PC-3 (cell line): Measurements from ENCODE around the gene SHOX. TPM values are rescaled to one million over a fixed set of nuclear protein-coding genes. Genes with fewer than 3 reads are reported as not detected.
"Not testable (repeated sequence)": the region's sequence is repeated elsewhere in the genome, so short reads cannot be mapped to it uniquely, and the experiment has no call there.

Experiments
- ATAC-seq: fragments of 200-7000 bp; cut with Tn5 transposase; 2 replicates; pipeline ENCODE4 v1.9.1; 2020; ENCODE audit warnings: mild to moderate bottlenecking, moderate library complexity
- BruUV-seq: library from RNA; stranded (reverse); fragments of 400-500 nt; replicated peaks from 2 replicates; lab custom pipeline; 2021; lab: Mats Ljungman, UMichigan
- CTCF ChIA-PET: fragments of 300-600 bp; sonication (Branson Sonifier 250); formaldehyde crosslinking; loops from one replicate; lab custom pipeline; 2022; ENCODE audit warnings: antibody characterized with exemption; lab: Charles Lee
- POLR2A ChIA-PET: fragments of 300-600 bp; sonication (Branson Sonifier 250); formaldehyde crosslinking; loops from one replicate; lab custom pipeline; 2022; ENCODE audit warnings: antibody characterized with exemption; ENCODE audit not compliant: unreplicated experiment; lab: Charles Lee
- DNase-seq: peaks from one replicate; pipeline ENCODE4 v3.0.0-alpha.2; 2015
- H2AFZ ChIP-seq: fragments of 300-600 bp; sonication (generic); 2 replicates; pipeline ENCODE4 v1.6.0; 2016; ENCODE audit warnings: antibody characterized with exemption, low read length
- H3F3A ChIP-seq: fragments of 300-600 bp; sonication (generic); one replicate; pipeline ENCODE4 v1.6.0; 2017; ENCODE audit warnings: antibody characterized with exemption, low read length, control low read depth, mild to moderate bottlenecking; ENCODE audit not compliant: unreplicated experiment
- H3K27ac ChIP-seq: fragments of 300-600 bp; sonication (generic); 2 replicates; pipeline ENCODE4 v1.5.1; 2016; ENCODE audit warnings: mild to moderate bottlenecking, low read length
- H3K27me3 ChIP-seq: fragments of 300-600 bp; sonication (generic); 2 replicates; pipeline ENCODE4 v1.6.1; 2016; ENCODE audit warnings: low read length, mixed read lengths
- H3K36me3 ChIP-seq: fragments of 300-600 bp; sonication (generic); 2 replicates; pipeline ENCODE4 v1.6.1; 2016; ENCODE audit warnings: low read depth, mixed run types, low read length, mixed read lengths
- H3K4me1 ChIP-seq: fragments of 300-600 bp; sonication (generic); 2 replicates; pipeline ENCODE4 v1.5.1; 2016; ENCODE audit warnings: low read length; ENCODE audit not compliant: insufficient read depth
- H3K4me2 ChIP-seq: fragments of 300-600 bp; sonication (generic); 2 replicates; pipeline ENCODE4 v1.6.0; 2016; ENCODE audit warnings: low read length
- H3K4me3 ChIP-seq: fragments of 300-600 bp; sonication (generic); 2 replicates; pipeline ENCODE4 v1.5.1; 2016; ENCODE audit warnings: mild to moderate bottlenecking, low read length, mixed read lengths
- H3K79me2 ChIP-seq: fragments of 300-600 bp; sonication (generic); 2 replicates; pipeline ENCODE4 v1.6.1; 2017; ENCODE audit warnings: low read length, mixed read lengths
- H3K9ac ChIP-seq: fragments of 300-600 bp; sonication (generic); 2 replicates; pipeline ENCODE4 v1.6.0; 2016; ENCODE audit warnings: mild to moderate bottlenecking, low read length
- H3K9me2 ChIP-seq: fragments of 300-600 bp; sonication (generic); replicated peaks from 2 replicates; pipeline ENCODE4 v1.6.1; 2016; ENCODE audit warnings: mixed run types, low read length, mixed read lengths
- H3K9me3 ChIP-seq: fragments of 300-600 bp; sonication (generic); 2 replicates; pipeline ENCODE4 v1.6.1; 2016; ENCODE audit warnings: low read length, mixed read lengths
- H4K20me1 ChIP-seq: fragments of 300-600 bp; sonication (generic); 2 replicates; pipeline ENCODE4 v1.6.1; 2016; ENCODE audit warnings: low read length, mixed read lengths
- EZH2 ChIP-seq: fragments of 300-600 bp; sonication (generic); IDR thresholded peaks from one replicate; pipeline ENCODE4 v1.6.1; 2017; ENCODE audit warnings: antibody characterized with exemption, mild to moderate bottlenecking, low read length; ENCODE audit not compliant: unreplicated experiment
- EZH2phosphoT487 ChIP-seq: fragments of 300-600 bp; sonication (generic); IDR thresholded peaks from 2 replicates; pipeline ENCODE4 v1.6.1; 2018; ENCODE audit warnings: mild to moderate bottlenecking, antibody characterized with exemption, low read length, borderline replicate concordance
- intact Hi-C: fragments of 100-400 bp; cut with micrococcal nuclease; formaldehyde crosslinking; loops from 2 replicates; pipeline ENCODE4 v1.9.0; 2023
- total RNA-seq: library from RNA; depleted of rRNA; stranded (reverse); fragments of >200 nt; gene quantifications from 2 replicates; pipeline ENCODE4 v1.2.3, GENCODE V29; 2014
- TF ChIP-seq, protein P1 (sequence below): fragments of 300-600 bp; sonication (generic); conservative IDR thresholded peaks from 2 replicates; pipeline ENCODE4 v1.5.1; 2017; ENCODE audit warnings: antibody characterized with exemption, low read depth, mild to moderate bottlenecking, low read length

SHOX gene
- total RNA-seq, 1 experiment from 2014 or later: not detected

DNA sequence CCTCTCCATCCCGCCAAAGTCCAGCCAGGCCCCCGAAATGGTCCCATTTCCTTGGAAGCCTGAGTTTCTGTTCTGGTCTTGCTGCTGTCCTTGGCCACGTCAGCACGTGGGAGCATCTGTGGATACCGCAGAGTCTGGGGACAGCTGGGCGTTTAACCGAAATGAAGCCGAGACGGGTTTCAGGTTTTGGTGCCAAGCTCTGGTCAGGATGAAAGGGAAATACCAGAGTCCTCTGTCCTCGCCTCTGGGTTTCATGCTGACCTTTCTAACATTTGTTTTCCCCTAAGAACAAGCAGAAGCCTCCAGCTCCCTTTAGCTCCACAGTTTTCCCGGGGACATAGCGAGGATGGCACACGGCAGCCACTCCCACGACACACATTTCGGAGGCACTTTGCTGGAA lies 19.7 kb downstream of the SHOX start:
- TF ChIP-seq, protein P1, sequence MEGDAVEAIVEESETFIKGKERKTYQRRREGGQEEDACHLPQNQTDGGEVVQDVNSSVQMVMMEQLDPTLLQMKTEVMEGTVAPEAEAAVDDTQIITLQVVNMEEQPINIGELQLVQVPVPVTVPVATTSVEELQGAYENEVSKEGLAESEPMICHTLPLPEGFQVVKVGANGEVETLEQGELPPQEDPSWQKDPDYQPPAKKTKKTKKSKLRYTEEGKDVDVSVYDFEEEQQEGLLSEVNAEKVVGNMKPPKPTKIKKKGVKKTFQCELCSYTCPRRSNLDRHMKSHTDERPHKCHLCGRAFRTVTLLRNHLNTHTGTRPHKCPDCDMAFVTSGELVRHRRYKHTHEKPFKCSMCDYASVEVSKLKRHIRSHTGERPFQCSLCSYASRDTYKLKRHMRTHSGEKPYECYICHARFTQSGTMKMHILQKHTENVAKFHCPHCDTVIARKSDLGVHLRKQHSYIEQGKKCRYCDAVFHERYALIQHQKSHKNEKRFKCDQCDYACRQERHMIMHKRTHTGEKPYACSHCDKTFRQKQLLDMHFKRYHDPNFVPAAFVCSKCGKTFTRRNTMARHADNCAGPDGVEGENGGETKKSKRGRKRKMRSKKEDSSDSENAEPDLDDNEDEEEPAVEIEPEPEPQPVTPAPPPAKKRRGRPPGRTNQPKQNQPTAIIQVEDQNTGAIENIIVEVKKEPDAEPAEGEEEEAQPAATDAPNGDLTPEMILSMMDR: no peak
- TF ChIP-seq EZH2phosphoT487 (no peak), EZH2 (no peak)
- peaks cover 26% of the 10 kb centered on the region for H3K27me3 ChIP-seq
- ATAC-seq (no peak), DNase-seq (no peak)
- H3K9ac ChIP-seq: no peak overlapping the region
- no peak overlapping the region for H3K27ac ChIP-seq
- no peak overlapping the region for H2AFZ ChIP-seq
- no peak overlapping the region for H3K4me2 ChIP-seq
- no TSS peak for BruUV-seq
- H3K4me3 ChIP-seq: no peak overlapping the region
- intact Hi-C loops: no loop called here
- H3F3A ChIP-seq: no peaks in the 10 kb centered on the region
- H3K36me3 ChIP-seq: no peaks in the 10 kb centered on the region
- ChIA-PET POLR2A (no interaction called here), CTCF (no interaction called here)
- H3K9me2 ChIP-seq: no peaks in the 10 kb centered on the region
- no peaks in the 10 kb centered on the region for H4K20me1 ChIP-seq
- H3K4me1 ChIP-seq: no peaks in the 10 kb centered on the region
- no peaks in the 10 kb centered on the region for H3K79me2 ChIP-seq
- no peaks in the 10 kb centered on the region for H3K9me3 ChIP-seq

GRCh38 chrX:650811-651210 lies 20.2 kb downstream of the SHOX start:
- no peaks in the 10 kb centered on the region for H3K9me3 ChIP-seq
- no peak for ATAC-seq
- BruUV-seq: no TSS peak

GRCh38 chrX:651922-652321 lies 21.3 kb downstream of the SHOX start:
- POLR2A ChIA-PET, ATAC-seq, H3K4me1 ChIP-seq, H3F3A ChIP-seq, H3K79me2 ChIP-seq, H3K9ac ChIP-seq, H2AFZ ChIP-seq, H4K20me1 ChIP-seq, H3K36me3 ChIP-seq, H3K27ac ChIP-seq, H3K9me3 ChIP-seq, intact Hi-C loops, DNase-seq, H3K4me2 ChIP-seq, H3K4me3 ChIP-seq, H3K9me2 ChIP-seq, CTCF ChIA-PET, BruUV-seq: not testable (repeated sequence)
- H3K27me3 ChIP-seq: peaks cover 26% of the 10 kb centered on the region

More at GRCh38 chrX:650811-651210, 20.2 kb downstream of the SHOX start:
- no peak for DNase-seq
- Histone ChIP-seq H3K4me2 (no peak overlapping the region), H4K20me1 (no peaks in the 10 kb centered on the region), H3K4me1 (no peaks in the 10 kb centered on the region), H3K4me3 (no peak overlapping the region), H3K27me3 (peaks cover 26% of the 10 kb centered on the region), H3K27ac (no peak overlapping the region), H3K9ac (no peak overlapping the region), H3F3A (no peaks in the 10 kb centered on the region), H3K79me2 (no peaks in the 10 kb centered on the region), H2AFZ (no peak overlapping the region), H3K9me2 (no peaks in the 10 kb centered on the region), H3K36me3 (no peaks in the 10 kb centered on the region)
- TF ChIP-seq EZH2: no peak
- TF ChIP-seq, protein P1: no peak
- no peak for TF ChIP-seq EZH2phosphoT487
- ChIA-PET CTCF (no interaction called here), POLR2A (no interaction called here)
- intact Hi-C loops: no loop called here
